Embryonic facial prominence (tissue), 1 donor: ENCODE measurements around the gene CLCF1.
"Not testable (repeated sequence)": the region's sequence is repeated elsewhere in the genome, so short reads cannot be mapped to it uniquely, and the experiment has no call there.

Source experiments
- DNase-seq: peaks from one replicate; pipeline ENCODE4 v3.0.0-alpha.2; 2016; ENCODE audit errors: extremely low spot score

Gene CLCF1

GRCh38 chr11:67408437-67409200 lies 35.2 kb upstream of the CLCF1 start:
- DNase-seq = no peak

GRCh38 chr11:67407688-67408163 lies 34.3 kb upstream of the CLCF1 start:
- DNase-seq = no peak

- no peak for DNase-seq
Measured at GRCh38 chr11:67406969-67407687, 33.7 kb upstream of the CLCF1 start.

- DNase-seq = no peak
Measured at GRCh38 chr11:67406420-67406968, 33.1 kb upstream of the CLCF1 start.

- DNase-seq = no peak
Measured at GRCh38 chr11:67405688-67406339, 32.4 kb upstream of the CLCF1 start.

- DNase-seq = no peak
Measured at GRCh38 chr11:67405196-67405567, 31.8 kb upstream of the CLCF1 start.

GRCh38 chr11:67404515-67405195 lies 31.3 kb upstream of the CLCF1 start:
- no peak for DNase-seq

- DNase-seq = not testable (repeated sequence)
Measured at GRCh38 chr11:67403085-67403484, 29.7 kb upstream of the CLCF1 start.

- DNase-seq = not testable (repeated sequence)
Measured at GRCh38 chr11:67402192-67402839, 28.9 kb upstream of the CLCF1 start.

- DNase-seq = peak; percentile 87
Measured at GRCh38 chr11:67401495-67402191, 28.2 kb upstream of the CLCF1 start, which contains the start of gene PPP1CA. Gene PPP1CA (minus strand): TSS chr11:67401858. CDS start chr11:67401782, 76 bp downstream.

GRCh38 chr11:67400942-67401494 lies 27.6 kb upstream of the CLCF1 start:
- no peak for DNase-seq

GRCh38 chr11:67400251-67400941 lies 27.0 kb upstream of the CLCF1 start:
- DNase-seq = no peak

GRCh38 chr11:67398661-67399563 lies 25.5 kb upstream of the CLCF1 start:
- no peak for DNase-seq

GRCh38 chr11:67397986-67398660 lies 24.7 kb upstream of the CLCF1 start:
- no peak for DNase-seq

- DNase-seq = no peak
Measured at GRCh38 chr11:67397536-67397935, 24.1 kb upstream of the CLCF1 start.

- no peak for DNase-seq
Measured at GRCh38 chr11:67396587-67397389, 23.4 kb upstream of the CLCF1 start.

GRCh38 chr11:67396259-67396581 lies 22.8 kb upstream of the CLCF1 start:
- DNase-seq = no peak
